GM19452 (cell line): ENCODE measurements around the gene GRIA3.
"Not testable (repeated sequence)": the region's sequence is repeated elsewhere in the genome, so short reads cannot be mapped to it uniquely, and the experiment has no call there.

ENCODE experiments used
- ATAC-seq: cut with Tn5 transposase; IDR thresholded peaks from one replicate; pipeline ENCODE4 v1.9.1; 2021; ENCODE audit not compliant: unreplicated experiment

GRIA3 gene

DNA sequence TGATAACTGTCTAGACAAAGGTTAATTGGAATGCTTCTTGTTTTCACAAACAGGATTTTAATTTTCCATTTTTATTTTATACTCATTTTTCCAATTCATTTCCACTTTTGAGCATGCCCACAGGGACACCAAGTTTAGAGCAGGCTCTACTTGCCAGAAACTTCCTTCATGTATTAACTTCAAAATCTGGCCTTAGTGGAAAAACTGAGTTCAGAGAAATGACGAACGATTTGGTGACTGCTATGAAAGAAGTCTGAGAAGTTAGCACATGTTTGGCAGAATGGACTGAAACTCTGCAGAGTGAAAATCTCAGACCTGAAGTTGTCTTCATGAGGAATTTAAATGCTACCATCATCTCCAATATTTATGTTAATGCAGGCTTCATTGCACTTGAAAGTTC, 334.7 kb downstream of the GRIA3 start:
- ATAC-seq, result no peak

DNA sequence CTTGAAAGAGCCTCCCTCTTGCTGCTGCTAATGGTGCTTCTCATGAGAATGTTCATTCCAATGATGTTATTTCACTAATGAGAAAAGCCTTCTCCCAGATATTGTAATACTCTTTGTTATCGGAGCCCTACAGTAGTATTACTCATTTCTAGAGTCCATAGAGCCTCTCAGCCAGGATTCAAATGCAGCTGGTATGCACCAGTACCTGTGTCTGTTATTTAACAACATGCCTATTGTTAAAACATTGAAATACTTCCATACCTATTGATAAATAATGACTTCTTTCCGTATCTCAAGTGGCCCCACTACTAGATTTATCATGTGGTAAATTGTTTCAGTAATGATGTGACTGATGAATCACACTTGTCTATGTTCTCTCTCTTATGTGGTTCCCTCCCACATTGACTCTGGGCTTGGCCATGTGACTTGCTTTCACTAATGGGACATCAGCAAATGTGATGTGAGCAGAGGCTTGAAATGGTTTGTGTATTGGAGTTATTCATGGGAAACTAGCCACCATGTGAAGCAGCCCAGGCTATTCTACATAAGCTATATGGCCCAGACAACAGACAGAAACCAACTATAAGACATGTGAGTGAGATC, 341.1 kb downstream of the GRIA3 start:
- ATAC-seq, result no peak

DNA sequence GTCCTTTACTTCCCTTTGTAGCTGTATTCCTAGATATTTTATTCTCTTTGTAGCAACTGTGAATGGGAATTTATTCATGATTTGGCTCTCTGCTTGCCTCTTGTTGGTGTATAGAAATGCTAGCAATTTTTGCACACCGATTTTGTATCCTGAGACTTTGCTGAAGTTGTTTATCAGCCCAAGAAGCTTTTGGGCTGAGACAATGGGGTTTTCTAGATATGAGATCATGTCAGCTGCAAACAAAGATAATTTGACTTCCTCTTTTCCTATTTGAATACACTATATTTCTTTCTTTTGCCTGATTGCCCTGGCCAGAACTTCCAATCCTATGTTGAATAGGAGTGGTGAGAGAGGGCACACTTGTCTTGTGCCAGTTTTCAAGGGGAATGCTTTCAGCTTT, 346.6 kb downstream of the GRIA3 start:
- ATAC-seq, result not testable (repeated sequence)
